IPS-NIHi7 (cell line): ENCODE measurements around the gene WASL.
A peak's percentile ranks its signal among the peaks of the same experiment; 100 is the strongest.
"Not testable (repeated sequence)": the region's sequence is repeated elsewhere in the genome, so short reads cannot be mapped to it uniquely, and the experiment has no call there.

ENCODE experiments used
- DNase-seq: peaks from one replicate; pipeline ENCODE4 v3.0.0; 2012; ENCODE audit warnings: mixed read lengths; ENCODE audit errors: extremely low spot score

Gene WASL

DNA sequence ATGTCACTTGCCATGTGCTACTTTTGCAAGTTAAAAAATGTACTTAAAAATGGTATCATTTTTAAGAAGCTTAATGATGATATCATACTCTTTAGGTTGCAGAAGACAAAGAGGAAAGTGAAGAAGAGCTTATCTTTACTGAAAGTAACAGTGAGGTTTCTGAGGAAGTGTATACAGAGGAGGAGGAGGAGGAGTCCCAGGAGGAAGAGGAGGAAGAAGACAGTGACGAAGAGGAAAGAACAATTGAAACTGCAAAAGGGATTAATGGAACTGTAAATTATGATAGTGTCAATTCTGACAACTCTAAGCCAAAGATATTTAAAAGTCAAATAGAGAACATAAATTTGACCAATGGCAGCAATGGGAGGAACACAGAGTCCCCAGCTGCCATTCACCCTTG is 87.0 kb downstream of the WASL start:
- DNase-seq = no peak

DNA sequence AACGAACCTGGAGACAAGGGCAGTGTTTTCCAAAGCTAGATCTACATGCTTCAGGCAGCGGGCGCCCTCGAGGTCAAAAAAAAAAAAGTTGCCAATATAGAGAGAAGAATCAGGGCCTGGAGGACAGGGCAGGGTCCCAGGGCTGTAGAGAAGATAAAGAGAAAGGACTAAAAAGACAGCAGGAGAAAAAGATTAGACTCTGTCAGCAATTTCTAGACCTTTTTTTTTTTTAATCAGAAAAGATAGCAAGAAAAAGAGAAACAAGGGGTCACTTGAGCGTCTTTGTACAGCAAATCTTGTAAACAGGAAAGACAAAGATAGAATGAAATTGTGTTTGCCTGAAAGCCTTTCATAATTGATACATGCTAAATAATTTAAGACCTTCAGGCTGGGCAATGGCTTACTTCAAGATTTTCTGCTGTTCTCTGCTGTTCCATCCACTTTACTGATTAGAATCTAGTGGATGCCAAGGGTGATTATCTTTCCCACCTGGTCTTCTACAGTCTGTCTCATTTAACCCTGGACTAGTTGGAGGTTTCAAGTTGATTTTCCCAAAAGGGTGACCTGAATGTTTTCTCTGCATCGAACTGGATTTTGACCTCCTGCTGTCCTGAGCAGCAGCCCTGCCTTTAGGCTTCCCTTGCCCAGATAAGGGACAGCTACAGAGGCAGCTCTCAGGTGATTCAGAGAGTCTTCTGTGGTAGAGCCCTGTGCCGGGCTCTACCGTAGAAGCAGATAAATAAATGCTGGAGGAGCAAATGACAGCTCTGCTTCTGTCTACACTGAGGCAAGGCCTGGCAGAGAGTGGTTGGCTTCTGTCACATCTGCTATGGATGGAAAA is 88.1 kb downstream of the WASL start:
- DNase-seq = no peak

DNA sequence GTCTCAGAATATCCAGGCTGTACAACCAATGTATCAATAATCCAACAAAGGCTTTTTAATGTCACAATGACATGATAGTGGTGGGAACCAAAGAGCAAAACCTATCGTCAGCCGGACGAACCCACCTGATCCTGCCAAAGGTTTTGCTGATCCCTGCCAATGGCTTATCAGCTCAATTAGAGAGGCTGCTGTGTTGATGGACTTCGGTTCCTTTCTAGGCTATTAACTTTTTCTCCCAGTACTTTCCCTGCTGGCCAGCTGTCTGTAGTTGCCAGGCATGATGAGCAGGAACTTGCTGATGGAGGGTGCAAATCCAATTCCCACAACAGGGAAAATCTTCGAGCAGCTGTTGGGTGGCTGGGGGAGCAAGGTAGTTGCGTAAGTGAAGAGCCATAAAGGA is 90.8 kb downstream of the WASL start:
- no peak for DNase-seq

DNA sequence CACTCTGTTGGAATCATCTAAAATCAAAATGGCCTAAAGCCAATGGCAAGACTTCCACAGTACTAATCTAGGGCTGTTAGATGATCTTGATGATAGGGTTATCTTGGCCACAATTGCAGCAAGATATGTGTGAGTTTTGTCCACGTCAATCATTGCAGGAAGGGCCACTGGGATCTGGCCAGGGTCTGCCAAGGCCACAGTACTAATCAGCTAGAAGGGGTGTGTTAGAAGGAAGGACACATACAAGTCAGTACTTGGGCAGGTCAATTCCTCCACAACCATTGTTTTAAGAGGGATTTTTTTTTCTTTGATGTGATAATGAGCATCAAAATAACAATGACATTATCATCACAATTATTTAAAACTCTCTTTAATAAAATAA is 91.5 kb downstream of the WASL start:
- DNase-seq = no peak

DNA sequence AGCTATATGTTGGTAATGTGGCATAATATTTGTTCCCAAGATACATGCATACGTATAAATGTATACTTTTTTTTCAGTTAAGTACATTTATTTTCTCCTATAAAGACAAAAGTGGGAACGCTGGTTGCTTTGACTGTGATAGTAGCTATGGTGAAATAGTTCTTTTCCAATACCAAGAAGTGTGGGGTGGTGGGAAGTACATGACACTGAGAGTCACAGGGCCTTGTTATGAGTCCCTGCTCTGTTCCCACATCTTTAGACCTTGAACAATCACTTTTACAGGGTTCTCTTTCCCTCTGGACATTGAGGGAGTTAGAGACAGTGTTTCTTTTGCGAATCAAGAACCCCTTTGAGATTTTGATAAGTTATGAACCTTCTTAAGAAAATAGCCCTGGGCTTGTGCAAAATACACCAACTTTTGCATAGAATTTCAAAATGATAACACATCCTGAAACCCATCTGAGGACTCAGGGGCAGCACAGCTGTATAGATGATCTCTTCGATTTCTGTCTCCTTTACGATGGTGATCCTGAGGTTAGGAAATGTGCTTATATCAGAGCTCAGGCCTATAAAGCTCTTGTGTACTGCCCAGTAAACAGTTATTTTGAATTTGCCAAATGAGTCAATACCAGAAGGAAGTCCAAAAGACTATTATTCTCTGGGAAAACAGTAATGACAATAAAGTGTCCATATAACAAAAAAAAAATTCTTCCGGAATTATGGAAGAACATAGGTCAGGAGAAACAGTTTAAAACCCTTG is 92.1 kb downstream of the WASL start:
- no peak for DNase-seq

DNA sequence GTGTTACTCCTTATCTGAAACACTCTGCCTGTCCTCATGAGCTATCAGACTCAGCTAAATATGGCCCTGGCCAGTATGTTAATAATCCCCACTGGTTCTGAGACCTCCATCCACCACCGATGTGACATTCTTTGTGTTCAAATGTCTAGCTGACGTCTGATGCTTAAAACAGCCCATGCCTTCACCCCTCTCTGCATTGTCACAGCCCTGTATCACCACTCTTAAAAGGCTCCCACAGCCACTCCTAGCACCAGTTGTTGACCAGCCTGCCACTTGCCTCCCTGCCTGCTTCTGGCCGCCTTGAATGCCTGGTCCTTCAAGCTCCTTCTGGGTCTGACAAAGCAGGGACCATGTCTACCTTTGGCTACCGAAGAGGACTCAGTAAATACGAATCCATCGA is 93.2 kb downstream of the WASL start, which contains the start of gene LMOD2:
Gene LMOD2, plus strand, starts transcription at position 253 of the 400 bp plus-strand sequence. Its CDS starts 98 bp downstream, at position 351.
- DNase-seq = no peak

DNA sequence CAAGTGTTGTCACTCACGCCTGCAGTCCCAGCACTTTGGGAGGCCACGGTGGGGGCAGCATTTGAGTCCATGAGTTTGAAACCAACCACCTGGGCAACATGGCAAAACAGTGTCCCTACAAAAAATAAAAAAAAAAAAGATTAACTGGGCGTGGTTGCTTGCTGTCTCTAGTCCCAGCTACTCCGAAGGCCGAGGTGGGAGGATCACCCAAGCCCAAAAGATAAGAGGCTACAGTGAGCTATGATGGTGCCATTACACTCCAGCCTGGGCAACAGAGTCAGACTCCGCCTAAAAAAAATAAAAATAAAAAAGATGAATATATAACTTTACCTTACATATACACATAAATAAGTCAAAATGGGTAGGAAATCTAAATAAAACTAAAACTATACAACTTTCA is 95.6 kb downstream of the WASL start:
- no peak for DNase-seq

DNA sequence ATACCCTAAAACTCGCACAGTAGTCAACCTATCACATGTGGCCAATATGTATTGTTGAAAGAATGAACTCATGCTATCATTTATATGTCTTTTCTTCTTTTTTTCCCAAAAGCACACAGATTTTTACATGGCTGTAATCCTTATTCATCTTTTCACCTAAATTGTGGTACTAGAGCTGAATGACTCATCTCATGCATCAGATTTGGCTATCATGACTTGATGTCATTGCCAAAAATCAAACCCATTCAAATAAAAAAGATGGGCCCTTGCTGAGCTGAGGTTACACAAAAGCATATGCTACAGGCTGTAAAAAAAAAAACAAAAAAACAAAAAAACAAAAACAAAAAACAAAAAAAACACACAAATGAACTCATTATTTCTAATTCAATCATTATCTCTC is 96.4 kb downstream of the WASL start:
- DNase-seq = no peak

DNA sequence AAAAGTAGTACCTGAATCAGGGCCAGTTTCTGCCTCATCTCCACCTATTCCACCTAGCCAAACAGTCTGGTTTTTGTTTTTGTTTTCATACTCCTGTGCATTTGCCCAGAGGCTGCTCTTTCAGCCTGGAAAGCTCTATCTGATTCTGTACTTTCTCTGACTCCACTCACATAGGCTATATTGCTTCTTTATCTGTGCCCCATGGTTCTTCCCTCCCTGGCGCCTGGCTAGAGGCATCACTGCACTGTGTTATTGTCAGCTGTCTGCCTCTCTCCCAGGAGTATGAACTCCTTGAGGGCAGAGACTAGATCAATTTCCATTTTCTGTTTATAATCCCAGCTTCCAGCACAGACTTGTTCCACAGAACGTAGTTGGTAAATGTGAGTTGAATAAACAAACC is 98.2 kb downstream of the WASL start:
- no peak for DNase-seq

DNA sequence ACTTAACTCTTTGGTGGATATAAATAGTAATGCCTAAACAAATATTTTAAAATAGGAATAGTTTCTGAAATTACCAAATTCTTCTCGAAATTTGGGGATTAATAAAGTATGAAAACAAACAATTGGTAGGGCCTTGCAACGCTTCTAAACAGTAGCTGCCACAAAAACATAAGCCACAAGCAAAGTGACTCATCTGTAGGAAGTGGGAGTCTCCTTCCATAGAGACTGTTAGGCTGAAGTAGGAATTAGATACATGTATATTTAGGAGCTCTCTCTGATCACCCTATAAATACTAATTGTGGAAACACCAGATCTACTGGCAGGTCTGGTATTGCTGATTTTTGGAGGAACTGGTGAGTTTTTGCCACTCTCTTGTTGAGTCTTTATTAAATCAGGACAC is 98.8 kb downstream of the WASL start:
- DNase-seq = no peak

DNA sequence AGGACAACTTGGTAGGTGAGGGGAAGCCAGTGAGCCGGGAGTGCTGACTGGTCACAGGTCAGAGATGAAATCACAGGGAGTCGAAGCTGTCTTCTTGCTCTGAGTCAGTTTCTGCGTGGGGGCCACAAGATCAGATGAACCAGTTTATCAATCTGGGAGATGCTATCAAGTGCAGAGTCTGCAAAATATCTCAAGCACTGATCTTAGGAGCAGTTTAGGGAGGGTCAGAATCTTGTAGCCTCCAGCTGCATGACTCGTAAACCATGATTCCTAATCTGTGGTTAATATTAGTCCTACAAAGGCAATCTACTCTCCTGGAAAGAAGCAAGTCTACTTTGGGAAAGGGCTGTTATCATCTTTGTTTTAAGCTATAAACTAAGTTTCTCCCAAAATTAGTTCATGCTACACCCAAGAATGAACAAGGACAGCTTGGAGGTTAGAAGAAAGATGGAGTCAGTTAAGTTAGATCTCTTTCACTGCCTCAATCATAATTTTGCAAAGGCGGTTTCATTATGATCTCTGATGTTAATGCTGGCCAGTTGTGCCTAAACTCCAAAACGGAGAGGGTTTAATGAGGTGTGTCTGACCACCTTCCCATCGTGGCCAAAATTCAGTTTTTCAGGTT is 101.6 kb downstream of the WASL start:
- DNase-seq = no peak

DNA sequence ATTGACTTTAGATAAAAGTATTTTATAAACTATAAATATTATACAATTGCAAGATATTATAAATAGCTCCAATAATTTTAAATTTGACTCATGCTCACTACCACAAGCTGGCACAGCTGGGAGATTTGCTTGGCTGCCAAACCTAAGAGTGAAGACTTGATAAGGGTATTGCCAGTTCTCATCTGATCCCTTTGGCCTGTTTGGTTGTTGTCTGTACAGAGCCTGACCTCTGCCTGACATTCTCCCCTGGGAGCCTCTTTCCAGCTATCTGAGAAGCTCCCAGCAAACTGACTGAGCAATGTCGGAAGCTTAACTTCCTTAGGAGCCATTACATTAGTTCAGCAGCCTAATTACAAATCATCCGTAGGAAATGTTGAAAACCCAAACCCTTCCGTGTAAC is 103.3 kb downstream of the WASL start:
- DNase-seq = no peak

DNA sequence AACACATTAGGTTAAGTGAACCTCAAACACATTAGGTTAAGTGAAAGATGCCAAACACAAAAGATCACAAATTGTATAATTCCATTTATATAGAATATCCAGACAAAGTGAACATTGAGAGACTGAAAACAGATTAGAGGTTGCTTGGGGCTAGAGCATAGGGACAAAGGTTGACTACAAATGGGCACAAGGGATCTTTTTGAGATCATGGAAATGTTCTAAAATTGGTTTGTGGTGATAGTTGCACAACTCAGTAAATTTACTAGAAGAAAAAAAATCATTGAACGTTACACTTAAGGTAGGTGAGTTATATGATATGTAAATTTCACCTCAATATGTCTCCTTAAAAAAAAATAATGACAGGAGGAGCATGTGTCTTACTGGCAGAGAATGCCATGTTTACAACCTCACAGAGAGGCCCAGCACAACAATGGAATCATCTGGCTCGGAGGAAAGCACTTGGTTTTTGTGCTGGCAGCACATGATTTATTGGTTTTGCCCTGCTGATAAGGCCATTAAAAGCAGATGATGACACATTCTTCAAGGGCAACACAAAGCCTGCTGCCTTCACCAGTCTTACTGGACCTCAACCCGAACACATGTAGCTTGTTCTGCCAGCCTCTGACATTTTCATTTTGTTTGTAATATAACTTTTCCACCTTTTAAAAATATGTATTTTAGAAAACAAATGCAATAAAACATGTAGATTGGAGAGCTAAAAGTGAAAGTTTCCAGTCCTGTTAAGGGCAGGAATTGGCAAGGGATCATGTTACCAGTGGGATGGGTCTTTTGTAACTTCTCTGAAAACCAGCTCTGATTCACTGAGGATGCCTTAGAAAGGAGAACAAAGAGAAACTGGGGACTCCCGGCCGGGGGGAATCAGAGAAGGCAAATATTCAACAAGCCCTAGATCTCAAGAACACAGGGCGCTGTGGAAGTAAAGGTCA is 105.0 kb downstream of the WASL start:
- peak; percentile 74 for DNase-seq

DNA sequence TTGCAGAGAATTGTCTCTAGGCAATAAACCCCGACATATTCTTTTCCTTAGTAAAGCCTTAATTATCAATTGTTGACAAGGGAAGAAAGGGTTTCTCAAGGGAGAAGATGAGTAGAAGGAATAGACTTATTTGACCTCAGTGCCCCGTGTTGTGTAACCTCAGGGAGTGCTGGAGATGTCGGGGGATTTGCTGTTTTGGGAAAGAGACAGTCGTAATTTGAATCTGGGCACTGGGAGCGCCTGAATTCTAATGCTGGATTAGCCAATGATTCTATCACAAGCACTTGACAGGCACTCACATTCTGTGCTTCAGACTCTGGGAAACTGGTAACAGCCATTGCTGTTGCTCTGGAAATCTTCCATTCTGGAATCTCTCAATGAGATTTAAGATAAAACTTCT is 106.9 kb downstream of the WASL start:
- no peak for DNase-seq

DNA sequence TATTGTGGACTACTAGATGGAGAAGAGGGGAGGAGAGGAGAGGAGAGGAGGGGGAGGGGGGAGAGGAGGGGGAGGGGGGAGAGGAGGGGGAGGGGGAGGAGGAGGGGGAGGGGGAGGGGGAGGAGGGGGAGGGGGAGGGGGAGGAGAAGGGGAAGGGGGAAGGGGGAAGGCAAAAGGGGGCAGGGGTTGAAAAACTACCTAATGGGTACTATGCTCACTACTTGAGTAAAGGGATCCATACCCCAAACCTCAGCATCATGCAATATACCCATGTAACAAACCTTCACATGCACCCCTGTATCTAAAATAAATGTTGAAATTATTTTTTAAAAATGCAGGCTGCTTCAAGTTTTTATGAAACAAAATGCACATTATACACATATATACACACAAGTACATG is 108.2 kb downstream of the WASL start:
- DNase-seq = no peak

DNA sequence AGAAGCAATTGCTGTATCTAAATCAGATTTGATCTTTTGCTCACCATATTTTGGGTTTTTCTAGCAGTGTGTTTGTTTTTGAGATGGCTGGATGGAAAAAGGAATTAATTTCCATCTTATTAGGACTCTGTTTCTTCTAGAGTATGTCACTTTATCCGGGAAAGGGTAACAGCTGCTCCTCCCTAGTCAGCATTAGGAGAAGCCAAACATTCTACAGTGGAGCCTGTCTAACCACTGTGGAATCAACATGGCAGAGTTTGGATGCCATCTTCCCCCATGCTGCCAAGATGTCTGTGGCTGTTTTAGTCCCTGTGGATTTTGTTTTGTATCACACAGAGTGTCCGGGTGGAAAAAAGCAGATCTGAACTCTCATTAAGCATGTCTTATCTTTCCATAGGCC is 109.2 kb downstream of the WASL start:
- no peak for DNase-seq

DNA sequence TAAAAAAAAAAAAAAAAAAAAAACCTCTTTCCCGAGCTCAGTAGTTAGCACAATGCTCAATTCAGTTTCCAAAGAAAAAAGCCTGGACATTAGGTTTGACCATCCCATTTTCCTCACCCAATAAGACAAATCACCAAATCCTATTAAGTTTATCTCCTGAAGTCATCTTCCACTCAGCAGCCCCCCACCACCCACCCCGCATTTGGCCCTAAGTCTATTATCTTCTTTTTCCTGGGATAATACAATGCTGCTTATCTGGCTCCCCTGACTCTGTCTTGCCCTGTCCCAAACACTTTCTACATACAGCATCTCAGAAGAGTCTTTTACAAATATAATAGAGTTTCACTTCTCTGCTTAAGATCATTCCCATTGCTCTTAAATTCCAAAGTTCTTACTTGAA is 110.9 kb downstream of the WASL start:
- DNase-seq = no peak

DNA sequence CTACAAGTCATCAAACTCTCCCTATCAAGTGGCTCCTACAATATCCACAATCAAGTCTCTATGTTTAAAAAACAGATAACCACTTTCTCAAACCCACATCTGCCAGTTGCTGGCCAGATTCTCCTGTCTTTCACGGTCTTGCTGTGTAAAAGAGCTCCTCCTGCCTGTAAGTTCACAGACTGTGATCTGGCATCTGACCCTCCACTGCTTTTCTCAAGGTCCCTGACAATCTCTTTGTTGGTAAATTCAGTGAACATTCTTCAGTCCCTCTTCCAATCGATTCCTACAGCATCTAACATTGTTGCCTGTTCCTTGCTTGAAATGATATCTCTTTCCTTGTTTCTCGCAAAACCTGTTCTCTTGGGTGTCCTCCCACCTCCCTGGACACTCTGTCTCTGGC is 111.6 kb downstream of the WASL start:
- DNase-seq = no peak

DNA sequence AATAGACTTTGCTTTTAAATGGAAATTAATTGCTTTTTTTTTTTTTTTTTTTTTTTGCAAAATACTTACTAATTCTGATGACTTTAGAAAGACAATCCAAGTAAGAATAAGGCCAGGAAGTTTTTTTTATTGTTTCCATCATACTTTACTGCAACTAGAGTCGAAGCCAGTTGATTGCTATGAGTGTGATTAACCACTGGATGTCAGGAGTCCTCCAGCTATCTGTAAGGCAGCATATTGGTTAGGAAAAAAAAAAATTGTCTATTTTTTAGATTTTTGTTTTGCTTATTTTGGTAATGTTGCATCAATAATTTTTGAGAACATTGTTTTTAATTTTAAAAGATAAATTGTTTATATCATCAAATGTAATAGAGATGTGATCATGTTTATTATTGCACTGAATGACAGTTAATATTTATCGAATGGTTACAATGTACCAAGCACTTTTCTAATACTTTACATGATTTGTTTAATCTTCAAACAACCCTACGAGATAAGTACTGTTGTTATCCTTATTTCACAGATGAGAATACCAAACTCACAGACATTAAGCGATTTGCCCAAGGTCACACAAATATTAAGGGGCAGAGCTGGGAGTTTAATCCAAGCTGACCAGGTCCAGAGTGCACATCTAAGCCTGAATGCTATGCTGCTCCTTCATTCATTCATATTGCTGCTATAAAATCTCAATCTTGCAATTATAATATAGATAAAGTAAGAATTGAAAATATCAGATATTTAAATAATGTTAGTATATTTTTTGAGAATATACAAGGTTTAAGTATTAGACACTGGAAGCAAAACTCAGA is 113.0 kb downstream of the WASL start:
- no peak for DNase-seq

DNA sequence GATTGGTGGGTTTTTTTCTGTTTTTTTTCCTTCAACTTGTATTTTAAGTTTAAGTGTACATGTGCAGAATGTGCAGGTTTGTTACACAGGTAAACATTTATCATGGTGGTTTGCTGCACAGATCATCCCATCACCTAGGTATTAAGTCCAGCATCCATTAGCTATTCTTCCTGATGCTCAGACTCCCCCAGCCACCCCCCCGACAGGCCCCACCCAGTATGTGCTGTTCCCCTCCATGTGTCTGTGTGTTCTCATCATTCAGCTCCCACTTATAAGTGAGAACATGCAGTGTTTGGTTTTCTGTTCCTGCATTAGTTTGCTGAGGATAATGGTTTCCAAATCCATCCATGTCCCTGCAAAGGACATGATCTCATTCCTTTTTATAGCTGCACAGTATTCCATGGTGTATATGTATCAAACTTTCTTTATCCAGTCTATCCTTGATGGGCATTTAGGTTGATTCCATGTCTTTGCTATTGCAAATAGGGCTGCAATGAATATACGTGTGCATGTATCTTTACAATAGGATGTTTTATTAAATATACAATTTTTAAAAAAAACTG is 114.7 kb downstream of the WASL start:
- DNase-seq = not testable (repeated sequence)
